Endothelial cell (in vitro differentiated cells): ENCODE data around the gene AHRR. TPM values are rescaled to one million over a fixed set of nuclear protein-coding genes. Genes with fewer than 3 reads are reported as not detected.
"Not testable (repeated sequence)": the region's sequence is repeated elsewhere in the genome, so short reads cannot be mapped to it uniquely, and the experiment has no call there.

Experiments used
- DNase-seq: peaks from one replicate; pipeline ENCODE4 v3.0.0; 2021; ENCODE audit warnings: low spot score
- H3K27ac Mint-ChIP-seq: one replicate; pipeline ENCODE4 v1.8.0; 2021; ENCODE audit warnings: mixed read lengths, inconsistent platforms; ENCODE audit not compliant: unreplicated experiment
- H3K27me3 Mint-ChIP-seq: one replicate; pipeline ENCODE4 v1.8.0; 2021; ENCODE audit warnings: mild to moderate bottlenecking, moderate library complexity, mixed read lengths, inconsistent platforms; ENCODE audit not compliant: unreplicated experiment
- H3K36me3 Mint-ChIP-seq: one replicate; pipeline ENCODE4 v1.8.0; 2021; ENCODE audit warnings: mild to moderate bottlenecking, low read depth, mixed read lengths, inconsistent platforms; ENCODE audit not compliant: unreplicated experiment
- H3K4me1 Mint-ChIP-seq: one replicate; pipeline ENCODE4 v1.8.0; 2021; ENCODE audit warnings: mild to moderate bottlenecking, mixed read lengths, inconsistent platforms; ENCODE audit not compliant: unreplicated experiment
- H3K4me3 Mint-ChIP-seq: one replicate; pipeline ENCODE4 v1.8.0; 2021; ENCODE audit warnings: mild to moderate bottlenecking, mixed read lengths, inconsistent platforms; ENCODE audit not compliant: unreplicated experiment
- H3K9me3 Mint-ChIP-seq: one replicate; pipeline ENCODE4 v1.8.0; 2021; ENCODE audit warnings: mixed read lengths, inconsistent platforms; ENCODE audit not compliant: unreplicated experiment
- CTCF ChIP-seq: fragments of 200-600 bp; sonication (generic); IDR thresholded peaks from one replicate; pipeline ENCODE4 v1.5.0; 2021; ENCODE audit warnings: antibody characterized with exemption; ENCODE audit not compliant: unreplicated experiment
- total RNA-seq: library from RNA; stranded (reverse); fragmentation: NEBNext Ultra II Directional; extraction: Animal tissue kit (Norgen Biotek cat#: 25700); gene quantifications from one replicate; pipeline ENCODE4 v1.2.1, GENCODE V29; 2021; ENCODE audit not compliant: unreplicated experiment

The AHRR gene
- total RNA-seq, 1 donor from 2014 or later, result 8.7 TPM

GRCh38 chr5:308672-309271 is 12.7 kb upstream of the AHRR start:
- TF ChIP-seq CTCF, result peak; percentile 31
- no peak for DNase-seq
- Mint-ChIP-seq H3K4me3 (no peak overlapping the region), H3K36me3 (peaks cover 17% of the 10 kb centered on the region), H3K9me3 (no peaks in the 10 kb centered on the region), H3K4me1 (peaks cover 15% of the 10 kb centered on the region), H3K27me3 (peaks cover 5% of the 10 kb centered on the region), H3K27ac (no peak overlapping the region)

GRCh38 chr5:309831-310230 is 11.7 kb upstream of the AHRR start:
- H3K4me3 Mint-ChIP-seq, H3K9me3 Mint-ChIP-seq, DNase-seq, H3K27ac Mint-ChIP-seq: not testable (repeated sequence)
- Mint-ChIP-seq H3K4me1 (peaks cover 15% of the 10 kb centered on the region), H3K27me3 (peaks cover 12% of the 10 kb centered on the region), H3K36me3 (peaks cover 24% of the 10 kb centered on the region)

GRCh38 chr5:310516-310915 is 11.0 kb upstream of the AHRR start:
- Mint-ChIP-seq H3K27me3 (peaks cover 13% of the 10 kb centered on the region), H3K4me3 (no peak overlapping the region), H3K36me3 (peaks cover 25% of the 10 kb centered on the region), H3K4me1 (peaks cover 15% of the 10 kb centered on the region), H3K9me3 (no peaks in the 10 kb centered on the region), H3K27ac (no peak overlapping the region)
- TF ChIP-seq CTCF, result no peak
- DNase-seq, result no peak

- no peak overlapping the region for H3K4me3 Mint-ChIP-seq
- H3K27ac Mint-ChIP-seq, result no peak overlapping the region
- DNase-seq, result no peak
- no peaks in the 10 kb centered on the region for H3K9me3 Mint-ChIP-seq
- peaks cover 15% of the 10 kb centered on the region for H3K4me1 Mint-ChIP-seq
- H3K36me3 Mint-ChIP-seq, result peaks cover 25% of the 10 kb centered on the region
- H3K27me3 Mint-ChIP-seq, result peaks cover 13% of the 10 kb centered on the region
- no peak for TF ChIP-seq CTCF
Observed at GRCh38 chr5:310941-311434, 10.5 kb upstream of the AHRR start.

GRCh38 chr5:311963-312362 is 9.6 kb upstream of the AHRR start:
- peaks cover 13% of the 10 kb centered on the region for H3K27me3 Mint-ChIP-seq
- H3K36me3 Mint-ChIP-seq, result peaks cover 23% of the 10 kb centered on the region
- no peak overlapping the region for H3K27ac Mint-ChIP-seq
- no peak for TF ChIP-seq CTCF
- DNase-seq, result no peak
- no peak overlapping the region for H3K4me3 Mint-ChIP-seq
- H3K4me1 Mint-ChIP-seq, result peaks cover 15% of the 10 kb centered on the region
- no peaks in the 10 kb centered on the region for H3K9me3 Mint-ChIP-seq
